IMR-90 (cell line): ENCODE data around the gene NPTN. TPM values are rescaled to one million over a fixed set of nuclear protein-coding genes. Genes with fewer than 3 reads are reported as not detected.

ENCODE experiments used
- ATAC-seq: fragments of 200-7000 bp; cut with Tn5 transposase; 2 replicates; pipeline ENCODE4 v1.9.1; 2020; ENCODE audit warnings: low read depth, mild to moderate bottlenecking, moderate library complexity
- BruUV-seq: library from RNA; stranded (reverse); fragments of 400-500 nt; replicated peaks from 2 replicates; lab custom pipeline; 2021; lab: Mats Ljungman, UMichigan
- CTCF ChIA-PET: fragments of 300-600 bp; formaldehyde crosslinking; extraction: SDS; loops from one replicate; lab custom pipeline; 2021; ENCODE audit warnings: antibody characterized with exemption; lab: Yijun Ruan, JAX
- POLR2A ChIA-PET: fragments of 300-600 bp; sonication (Branson Sonifier 250); formaldehyde crosslinking; loops from one replicate; lab custom pipeline; 2022; ENCODE audit warnings: antibody characterized with exemption; ENCODE audit not compliant: unreplicated experiment; lab: Charles Lee
- DNase-seq: peaks from one replicate; pipeline ENCODE4 v3.0.0; 2013
- H2AFZ ChIP-seq: replicated peaks from 2 replicates; pipeline ENCODE3; 2013; ENCODE audit warnings: low read length, mild to moderate bottlenecking; ENCODE audit not compliant: poor library complexity
- H2AK5ac ChIP-seq: 2 replicates; pipeline ENCODE4 v1.6.1; 2013; ENCODE audit warnings: low read depth, low read length, inconsistent platforms
- H2AK9ac ChIP-seq: replicated peaks from 2 replicates; pipeline ENCODE3; 2013; ENCODE audit warnings: mild to moderate bottlenecking, low read depth, low read length, moderate library complexity; ENCODE audit not compliant: poor library complexity
- H2BK120ac ChIP-seq: 2 replicates; pipeline ENCODE4 v1.6.1; 2013; ENCODE audit warnings: low read depth, low read length, inconsistent platforms
- H2BK15ac ChIP-seq: 3 replicates; pipeline ENCODE4 v1.6.1; 2013; ENCODE audit warnings: low read depth, low read length, inconsistent platforms
- H2BK20ac ChIP-seq: 2 replicates; pipeline ENCODE4 v1.6.1; 2013; ENCODE audit warnings: low read depth, mild to moderate bottlenecking, inconsistent platforms, low read length, moderate library complexity
- H2BK5ac ChIP-seq: 2 replicates; pipeline ENCODE4 v1.6.1; 2013; ENCODE audit warnings: mild to moderate bottlenecking, low read depth, low read length, inconsistent platforms; ENCODE audit not compliant: poor library complexity, severe bottlenecking
- H3K14ac ChIP-seq: replicated peaks from 2 replicates; pipeline ENCODE4 v1.6.1; 2013; ENCODE audit warnings: low read depth, low read length, inconsistent platforms
- H3K18ac ChIP-seq: 2 replicates; pipeline ENCODE4 v1.6.1; 2013; ENCODE audit warnings: low read depth, low read length, control low read depth
- H3K23ac ChIP-seq: 2 replicates; pipeline ENCODE4 v1.6.1; 2013; ENCODE audit warnings: low read depth, low read length, inconsistent platforms
- H3K27ac ChIP-seq: 2 replicates; pipeline ENCODE4 v1.5.1; 2013; ENCODE audit warnings: mild to moderate bottlenecking, control low read depth, low read length; ENCODE audit not compliant: insufficient read depth
- H3K27me3 ChIP-seq: 2 replicates; pipeline ENCODE4 v1.6.1; 2013; ENCODE audit warnings: low read length; ENCODE audit not compliant: control insufficient read depth, insufficient read depth
- H3K36me3 ChIP-seq: 2 replicates; pipeline ENCODE4 v1.6.1; 2013; ENCODE audit warnings: low read length, mixed read lengths; ENCODE audit not compliant: control insufficient read depth, insufficient read depth
- H3K4ac ChIP-seq: 2 replicates; pipeline ENCODE4 v1.6.1; 2013; ENCODE audit warnings: low read depth, low read length, inconsistent platforms
- H3K4me1 ChIP-seq: 2 replicates; pipeline ENCODE4 v1.6.1; 2013; ENCODE audit warnings: low read length, mixed read lengths; ENCODE audit not compliant: control insufficient read depth, insufficient read depth
- H3K4me2 ChIP-seq: 2 replicates; pipeline ENCODE4 v1.6.1; 2013; ENCODE audit warnings: low read depth, mild to moderate bottlenecking, control low read depth, low read length, moderate library complexity
- H3K4me3 ChIP-seq: 2 replicates; pipeline ENCODE4 v1.5.1; 2013; ENCODE audit warnings: low read depth, mild to moderate bottlenecking, control low read depth, low read length, moderate library complexity; ENCODE audit not compliant: insufficient read depth
- H3K56ac ChIP-seq: 2 replicates; pipeline ENCODE4 v1.6.1; 2013; ENCODE audit warnings: low read length, inconsistent platforms; ENCODE audit not compliant: insufficient read depth; ENCODE audit errors: extremely low read depth
- H3K79me1 ChIP-seq, 2 experiments: 2 replicates each; pipeline ENCODE4 v1.6.1; 2013; ENCODE audit warnings: low read length in 2 of 2, inconsistent platforms in 1 of 2, low read depth in 1 of 2
- H3K9ac ChIP-seq: 2 replicates; pipeline ENCODE4 v1.6.1; 2013; ENCODE audit warnings: low read depth, low read length, control low read depth
- H3K9me1 ChIP-seq: 2 replicates; pipeline ENCODE4 v1.6.1; 2013; ENCODE audit warnings: low read length, inconsistent platforms; ENCODE audit not compliant: insufficient read depth
- H3K9me3 ChIP-seq: 2 replicates; pipeline ENCODE4 v1.6.1; 2013; ENCODE audit warnings: low read length; ENCODE audit not compliant: control insufficient read depth, insufficient read depth
- H4K20me1 ChIP-seq: 2 replicates; pipeline ENCODE4 v1.6.1; 2013; ENCODE audit warnings: low read length, inconsistent platforms; ENCODE audit not compliant: insufficient read depth
- H4K5ac ChIP-seq: 2 replicates; pipeline ENCODE4 v1.6.1; 2013; ENCODE audit warnings: mild to moderate bottlenecking, low read depth, low read length, control low read depth
- H4K8ac ChIP-seq, 2 experiments: 2 replicates each; pipeline ENCODE4 v1.6.1; 2013; ENCODE audit warnings: low read depth in 2 of 2, low read length in 2 of 2, control low read depth in 1 of 2, inconsistent platforms in 1 of 2
- H4K91ac ChIP-seq: 2 replicates; pipeline ENCODE4 v1.6.1; 2013; ENCODE audit warnings: low read depth, low read length, inconsistent platforms; ENCODE audit not compliant: insufficient read depth
- CHD1 ChIP-seq: IDR thresholded peaks from 2 replicates; pipeline ENCODE4 v1.6.1; 2012; ENCODE audit warnings: low read depth, low read length, improper control_type of control experiment
- CTCF ChIP-seq: conservative IDR thresholded peaks from 2 replicates; pipeline ENCODE4 v1.5.1; 2012; ENCODE audit warnings: mild to moderate bottlenecking, low read depth, low read length, improper control_type of control experiment
- MAZ ChIP-seq: IDR thresholded peaks from 2 replicates; pipeline ENCODE4 v1.6.1; 2012; ENCODE audit warnings: low read depth, mild to moderate bottlenecking, low read length, improper control_type of control experiment, moderate library complexity, borderline replicate concordance
- NFE2L2 ChIP-seq: fragments of 150-350 bp; IDR thresholded peaks from 2 replicates; pipeline ENCODE4 v1.6.1; 2016; ENCODE audit warnings: low read depth, mild to moderate bottlenecking, low read length
- RAD21 ChIP-seq: IDR thresholded peaks from 2 replicates; pipeline ENCODE4 v1.6.1; 2012; ENCODE audit warnings: low read length, improper control_type of control experiment
- RCOR1 ChIP-seq: IDR thresholded peaks from 2 replicates; pipeline ENCODE4 v1.6.1; 2012; ENCODE audit warnings: mild to moderate bottlenecking, low read length, improper control_type of control experiment; ENCODE audit not compliant: insufficient replicate concordance
- SMC3 ChIP-seq: fragments of 150-350 bp; IDR thresholded peaks from 2 replicates; pipeline ENCODE4 v1.6.1; 2016; ENCODE audit warnings: low read depth, mild to moderate bottlenecking, antibody characterized with exemption, low read length, moderate library complexity
- USF2 ChIP-seq: fragments of 150-350 bp; IDR thresholded peaks from 2 replicates; pipeline ENCODE4 v1.6.1; 2017; ENCODE audit warnings: mild to moderate bottlenecking, antibody characterized with exemption, low read length, low read depth
- WGBS, 2 experiments: methylation state at CpG; one replicate each; pipeline versions ENCODE4 v1.1.5 to v1.1.7; 2013; ENCODE audit warnings: missing lambda C conversion rate in 2 of 2; ENCODE audit not compliant: insufficient read length in 1 of 2; ENCODE audit errors: extremely low coverage in 2 of 2; 5-methylcytosine and 5-hydroxymethylcytosine counted together
- dilution Hi-C: fragments of 300-500 bp; cut with HindIII; formaldehyde crosslinking; loops from one replicate; pipeline ENCODE4 v1.14.3; 2018; ENCODE audit warnings: low sequenced_read_pairs; ENCODE audit not compliant: unreplicated experiment
- in situ Hi-C: fragments of 300-500 bp; cut with MboI; formaldehyde crosslinking; loops from 3 replicates; pipeline ENCODE4 v1.14.3; 2019; ENCODE audit warnings: low sequenced_read_pairs, inconsistent platforms, mixed read lengths
- intact Hi-C: fragments of 100-400 bp; cut with micrococcal nuclease; formaldehyde crosslinking; loops from 2 replicates; pipeline ENCODE4 v1.10.0; 2022
- polyA plus RNA-seq, 3 experiments: library from polyadenylated mRNA; depleted of rRNA; stranded (reverse); fragments of >200 nt; gene quantifications; 2 replicates each; pipeline ENCODE4 v1.2.3, GENCODE V29; 2012; ENCODE audit warnings: low replicate concordance in 1 of 3
- total RNA-seq: library from RNA; depleted of rRNA; stranded (reverse); fragments of >200 nt; gene quantifications from 2 replicates; pipeline ENCODE4 v1.2.3, GENCODE V29; 2012

Gene NPTN
- total and polyA plus RNA-seq, 2 of the 4 experiments (the other 2 are of a cell fraction), result 171 to 329 TPM

- no TSS peak for BruUV-seq
- H2AFZ ChIP-seq, result no peak overlapping the region
- H3K4me1 ChIP-seq, result peaks cover 28% of the 10 kb centered on the region
- no peak overlapping the region for H3K4me3 ChIP-seq
- H3K56ac ChIP-seq, result no peak overlapping the region
- H2BK20ac ChIP-seq, result no peak overlapping the region
- dilution Hi-C loops, result no loop called here
- H3K4ac ChIP-seq, result no peak overlapping the region
- H3K4me2 ChIP-seq, result no peak overlapping the region
- no peak for TF ChIP-seq RAD21
- no peak for TF ChIP-seq CTCF
- no peak for TF ChIP-seq RCOR1
- TF ChIP-seq CHD1, result no peak
- no peak for TF ChIP-seq SMC3
- TF ChIP-seq MAZ, result no peak
- no peak for TF ChIP-seq NFE2L2
- TF ChIP-seq USF2, result no peak
- in situ Hi-C loops, result no loop called here
- ChIA-PET CTCF (no interaction called here), POLR2A (interaction anchor here (0.7 kb wide), 1 partner anchor 368 kb away, joined by 10 read pairs; no protein-coding TSS in a partner anchor)
- H3K36me3 ChIP-seq, result no peaks in the 10 kb centered on the region; the same call in none of the 2 replicates
- peaks cover 36 to 91% of the 10 kb centered on the region in 2 experiments for H3K79me1 ChIP-seq
- no peak overlapping the region for H4K91ac ChIP-seq
- peaks cover 88% of the 10 kb centered on the region for H4K20me1 ChIP-seq
- no peaks in the 10 kb centered on the region for H3K9me3 ChIP-seq
- WGBS, 2 experiments, result 93% methylated on average over 16 of the region's 21 CpGs; no CpG with 5 or more reads in 1 of the 2 experiments
- no peak overlapping the region for H2BK5ac ChIP-seq
- intact Hi-C loops, result no loop called here
- H3K27me3 ChIP-seq, result no peaks in the 10 kb centered on the region
- no peak overlapping the region for H3K23ac ChIP-seq
- no peak overlapping the region for H3K9ac ChIP-seq
- H3K27ac ChIP-seq, result no peak overlapping the region
- H2BK15ac ChIP-seq, result no peak overlapping the region
- ATAC-seq (no peak), DNase-seq (no peak)
- no peak overlapping the region for H3K14ac ChIP-seq
- H3K18ac ChIP-seq, result no peak overlapping the region
- H2AK5ac ChIP-seq, result 0 out of 2 replicates have a peak overlapping the region, but pooled peaks have one; percentile 13
- H4K5ac ChIP-seq, result no peak overlapping the region
- peaks cover 36% of the 10 kb centered on the region for H3K9me1 ChIP-seq
- H2AK9ac ChIP-seq, result no peak overlapping the region
- no peak overlapping the region for H4K8ac ChIP-seq
- no peak overlapping the region for H2BK120ac ChIP-seq
Observed at GRCh38 chr15:73597036-73597638, 36.1 kb downstream of the NPTN start.
